Endodermal cell (in vitro differentiated cells): ENCODE measurements around the gene MTMR12. TPM values are rescaled to one million over a fixed set of nuclear protein-coding genes. Genes with fewer than 3 reads are reported as not detected.
"Not testable (repeated sequence)": the region's sequence is repeated elsewhere in the genome, so short reads cannot be mapped to it uniquely, and the experiment has no call there.

Experiments used
- DNase-seq: peaks from one replicate; pipeline ENCODE4 v3.0.0-alpha.2; 2017
- H3K27ac ChIP-seq: 2 replicates; pipeline ENCODE4 v1.5.1; 2013; ENCODE audit warnings: mild to moderate bottlenecking, low read depth, low read length, moderate library complexity
- H3K27me3 ChIP-seq: 2 replicates; pipeline ENCODE4 v1.6.1; 2013; ENCODE audit warnings: mild to moderate bottlenecking, low read length, moderate library complexity; ENCODE audit not compliant: insufficient read depth, control insufficient read depth, poor library complexity, severe bottlenecking
- H3K36me3 ChIP-seq: 2 replicates; pipeline ENCODE4 v1.7.0; 2013; ENCODE audit warnings: mild to moderate bottlenecking, low read length, moderate library complexity; ENCODE audit not compliant: control insufficient read depth, insufficient read depth
- H3K4me1 ChIP-seq: one replicate; pipeline ENCODE4 v1.7.0; 2013; ENCODE audit warnings: low read length; ENCODE audit not compliant: control insufficient read depth, insufficient read depth
- H3K4me3 ChIP-seq: 2 replicates; pipeline ENCODE4 v1.5.1; 2013; ENCODE audit warnings: mild to moderate bottlenecking, low read length, moderate library complexity
- H3K9ac ChIP-seq: 2 replicates; pipeline ENCODE4 v1.6.1; 2013; ENCODE audit warnings: mild to moderate bottlenecking, low read length, moderate library complexity; ENCODE audit not compliant: poor library complexity, severe bottlenecking; ENCODE audit errors: extremely low read depth
- H3K9me3 ChIP-seq: 2 replicates; pipeline ENCODE4 v1.6.1; 2013; ENCODE audit warnings: mild to moderate bottlenecking, low read length, moderate library complexity; ENCODE audit not compliant: control insufficient read depth
- H3K27ac Mint-ChIP-seq: 2 replicates; pipeline ENCODE4 v1.8.0; 2020; ENCODE audit warnings: mixed read lengths
- H3K27me3 Mint-ChIP-seq: 2 replicates; pipeline ENCODE4 v1.8.0; 2021; ENCODE audit warnings: mild to moderate bottlenecking, mixed read lengths; ENCODE audit not compliant: insufficient read depth
- H3K36me3 Mint-ChIP-seq: 2 replicates; pipeline ENCODE4 v1.8.0; 2020; ENCODE audit warnings: low read depth, mixed read lengths
- H3K4me1 Mint-ChIP-seq: 2 replicates; pipeline ENCODE4 v1.8.0; 2020; ENCODE audit warnings: mixed read lengths
- H3K4me3 Mint-ChIP-seq: 2 replicates; pipeline ENCODE4 v1.8.0; 2020; ENCODE audit warnings: mild to moderate bottlenecking, moderate library complexity, mixed read lengths
- H3K9me3 Mint-ChIP-seq: 2 replicates; pipeline ENCODE4 v1.8.0; 2020; ENCODE audit warnings: mild to moderate bottlenecking, mixed read lengths
- CTCF ChIP-seq: fragments of 200-600 bp; sonication (generic); conservative IDR thresholded peaks from 2 replicates; pipeline ENCODE4 v1.5.0; 2021; ENCODE audit warnings: antibody characterized with exemption, mild to moderate bottlenecking
- WGBS, 2 experiments: methylation state at CpG; one replicate each; pipeline versions ENCODE4 v1.1.5 to v1.1.7; 2013; ENCODE audit warnings: missing lambda C conversion rate in 2 of 2, mixed read lengths in 1 of 2; ENCODE audit not compliant: insufficient coverage in 1 of 2, insufficient read length in 1 of 2; 5-methylcytosine and 5-hydroxymethylcytosine counted together
- total RNA-seq, 2 donors: library from RNA; stranded (reverse); fragmentation: NEBNext Ultra II Directional in 1 of 2; extraction: Animal tissue kit (Norgen Biotek cat#: 25700) in 1 of 2; gene quantifications; 2 replicates in 1 of 2; 3 replicates in 1 of 2; pipeline ENCODE4 v1.2.1, GENCODE V29; 2021

The MTMR12 gene
- total RNA-seq, 2 donors from 2014 or later: 32.7 to 33.3 TPM

DNA sequence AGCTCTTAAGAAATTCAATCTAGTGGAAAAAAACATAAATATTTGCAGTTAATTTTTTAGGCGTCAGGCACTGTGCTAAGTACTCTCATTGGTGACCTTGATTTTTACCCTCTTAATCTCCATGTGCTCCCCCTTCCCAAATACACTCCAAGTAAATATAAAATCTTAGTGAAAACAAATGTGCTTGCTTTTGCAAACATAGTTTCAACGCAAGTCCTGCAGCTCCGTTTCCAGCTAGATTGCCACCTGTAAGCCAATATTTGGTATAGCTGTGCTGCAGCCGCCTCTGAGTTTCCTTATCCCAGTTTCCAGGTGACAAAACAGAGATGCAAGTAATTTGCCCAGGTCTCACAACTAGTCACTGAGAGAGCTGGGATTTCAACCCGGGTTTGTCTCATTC lies 1.9 kb upstream of the MTMR12 start:
- H3K4me3 Mint-ChIP-seq: peak overlapping the region; percentile 70
- no peak for TF ChIP-seq CTCF
- no peak for DNase-seq
- H3K9me3 ChIP-seq: no peaks in the 10 kb centered on the region
- no peaks in the 10 kb centered on the region for H3K4me1 ChIP-seq
- H3K36me3 ChIP-seq: peaks cover 4% of the 10 kb centered on the region
- no peak overlapping the region for H3K27ac Mint-ChIP-seq
- no peak overlapping the region for H3K4me3 ChIP-seq
- H3K27me3 ChIP-seq: no peaks in the 10 kb centered on the region
- no peak overlapping the region for H3K9ac ChIP-seq
- H3K27me3 Mint-ChIP-seq: peaks cover 3% of the 10 kb centered on the region
- H3K36me3 Mint-ChIP-seq: peaks cover 8% of the 10 kb centered on the region
- no peak overlapping the region for H3K27ac ChIP-seq
- H3K4me1 Mint-ChIP-seq: peaks cover 8% of the 10 kb centered on the region
- H3K9me3 Mint-ChIP-seq: no peaks in the 10 kb centered on the region
- 92% methylated on average over 5 of the region's 5 CpGs for whole genome bisulfite sequencing, 2 experiments

DNA sequence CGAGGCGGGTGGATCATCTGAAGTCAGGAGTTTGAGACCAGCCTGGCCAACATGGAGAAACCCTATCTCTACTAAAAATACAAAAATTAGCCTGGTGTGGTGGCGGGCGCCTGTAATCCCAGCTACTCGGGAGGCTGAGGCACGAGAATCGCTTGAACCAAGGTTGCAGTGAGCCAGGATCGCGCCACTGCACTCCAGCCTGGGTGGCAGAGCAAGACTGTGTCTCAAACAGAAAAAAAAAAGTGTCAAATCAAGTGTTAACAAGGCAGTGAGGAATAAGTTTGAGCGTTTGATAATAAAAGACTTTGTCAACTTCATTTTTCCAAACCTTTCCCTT lies 1.4 kb upstream of the MTMR12 start:
- not testable (repeated sequence) for H3K36me3 ChIP-seq, H3K4me1 ChIP-seq, H3K27me3 ChIP-seq, H3K9me3 ChIP-seq, DNase-seq, H3K27me3 Mint-ChIP-seq, H3K9me3 Mint-ChIP-seq, H3K27ac ChIP-seq, H3K27ac Mint-ChIP-seq, H3K4me3 ChIP-seq, H3K9ac ChIP-seq
- 92 to 94% methylated on average over 10 of the region's 10 CpGs for WGBS, 2 experiments
- Mint-ChIP-seq H3K36me3 (peaks cover 14% of the 10 kb centered on the region), H3K4me3 (peak overlapping the region; percentile 70), H3K4me1 (peaks cover 12% of the 10 kb centered on the region)

DNA sequence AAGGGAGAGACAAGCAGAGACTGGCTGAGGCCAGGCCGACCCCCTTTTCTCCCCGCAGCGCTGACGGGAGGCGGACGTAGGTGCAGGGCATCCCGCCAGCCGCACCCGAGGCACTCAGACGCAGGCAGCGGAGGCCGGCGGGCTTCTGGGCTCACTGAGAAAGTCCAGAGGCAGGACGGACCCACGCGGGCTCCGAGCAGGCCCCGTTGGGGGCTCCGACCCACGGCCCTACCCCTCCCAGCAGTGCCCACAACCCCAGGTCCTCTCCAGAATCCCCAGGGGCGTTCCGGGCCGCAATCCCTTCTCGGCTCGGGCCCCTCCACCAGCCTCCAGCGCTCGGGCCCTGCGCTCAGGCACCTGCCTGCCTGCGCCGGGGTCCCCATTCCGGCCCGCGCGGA lies 543 bp downstream of the MTMR12 start:
- H3K27ac ChIP-seq: peak overlapping the region; percentile 81
- H3K9ac ChIP-seq: peak overlapping the region; percentile 72
- no peaks in the 10 kb centered on the region for H3K4me1 ChIP-seq
- DNase-seq: peak; percentile 81
- TF ChIP-seq CTCF: no peak
- no peaks in the 10 kb centered on the region for H3K9me3 ChIP-seq
- peaks cover 3% of the 10 kb centered on the region for H3K27me3 Mint-ChIP-seq
- peak overlapping the region; percentile 73 for H3K27ac Mint-ChIP-seq
- WGBS, 2 experiments: 0% methylated on average over 9 to 34 of the region's 34 CpGs
- H3K9me3 Mint-ChIP-seq: no peaks in the 10 kb centered on the region
- peaks cover 16% of the 10 kb centered on the region for H3K4me1 Mint-ChIP-seq
- H3K4me3 Mint-ChIP-seq: peak overlapping the region; percentile 70
- peaks cover 4% of the 10 kb centered on the region for H3K36me3 ChIP-seq
- H3K36me3 Mint-ChIP-seq: peaks cover 18% of the 10 kb centered on the region
- H3K27me3 ChIP-seq: no peaks in the 10 kb centered on the region
- H3K4me3 ChIP-seq: peak overlapping the region; percentile 89
